SK-N-SH (cell line): Measurements from ENCODE around the gene C12orf75. TPM values are rescaled to one million over a fixed set of nuclear protein-coding genes. Genes with fewer than 3 reads are reported as not detected.
A peak's percentile ranks its signal among the peaks of the same experiment; 100 is the strongest.

Source experiments
- CTCF ChIA-PET: fragments of 300-600, 350-600 bp; formaldehyde crosslinking; extraction: SDS; loops from one replicate; lab custom pipeline; 2021; lab: Yijun Ruan, JAX
- POLR2A ChIA-PET: fragments of 350-600 bp; sonication (Branson Sonifier 250); formaldehyde crosslinking; extraction: SDS; loops from one replicate; lab custom pipeline; 2020; ENCODE audit warnings: antibody characterized with exemption, inconsistent platforms; lab: Yijun Ruan, JAX
- DNase-seq: peaks from one replicate; pipeline ENCODE4 v3.0.0; 2012
- H2AFZ ChIP-seq: fragments of 200-600 bp; sonication (generic); 2 replicates; pipeline ENCODE4 v1.8.1; 2016; ENCODE audit warnings: antibody characterized with exemption, mild to moderate bottlenecking, low read depth
- H3F3A ChIP-seq: fragments of 200-600 bp; sonication (generic); replicated peaks from 2 replicates; pipeline ENCODE3; 2016; ENCODE audit warnings: antibody characterized with exemption, mild to moderate bottlenecking; ENCODE audit not compliant: insufficient read depth
- H3K27ac ChIP-seq, 2 experiments: fragments of 200-500 bp in 1 of 2; fragments of 200-600 bp in 1 of 2; sonication (Bioruptor generic) in 1 of 2; sonication (generic), shearing (Covaris generic) in 1 of 2; 2 replicates each; pipeline versions ENCODE4 v1.5.1 to v1.6.1; 2014 to 2016; ENCODE audit warnings: low read depth in 2 of 2, inconsistent platforms in 1 of 2, low read length in 1 of 2, mild to moderate bottlenecking in 1 of 2, mixed read lengths in 1 of 2
- H3K27me3 ChIP-seq: fragments of 200-600 bp; sonication (generic), shearing (Covaris generic); 2 replicates; pipeline ENCODE4 v1.6.1; 2016; ENCODE audit warnings: mixed run types; ENCODE audit not compliant: insufficient read depth
- H3K36me3 ChIP-seq, 2 experiments: fragments of 200-500 bp in 1 of 2; fragments of 200-600 bp in 1 of 2; sonication (Bioruptor generic) in 1 of 2; sonication (generic) in 1 of 2; replicated peaks in 1 of 2; 2 replicates each; pipeline versions ENCODE3 to v1.5.1; 2014 to 2016; ENCODE audit warnings: low read length in 1 of 2, mild to moderate bottlenecking in 1 of 2; ENCODE audit not compliant: insufficient read depth in 2 of 2, control insufficient read depth in 1 of 2
- H3K4me1 ChIP-seq, 2 experiments: fragments of 200-500 bp in 1 of 2; fragments of 200-600 bp in 1 of 2; sonication (Bioruptor generic) in 1 of 2; sonication (generic), shearing (Covaris generic) in 1 of 2; 2 replicates each; pipeline versions ENCODE4 v1.5.1 to v1.6.1; 2014 to 2016; ENCODE audit warnings: low read depth in 1 of 2, low read length in 1 of 2, mixed run types in 1 of 2; ENCODE audit not compliant: insufficient read depth in 2 of 2, control insufficient read depth in 1 of 2
- H3K4me2 ChIP-seq: fragments of 200-600 bp; sonication (generic), shearing (Covaris generic); 2 replicates; pipeline ENCODE4 v1.6.1; 2017; ENCODE audit warnings: mixed run types
- H3K4me3 ChIP-seq, 2 experiments: fragments of 200-500 bp in 1 of 2; fragments of 200-600 bp in 1 of 2; sonication (Bioruptor generic) in 1 of 2; sonication (generic), shearing (Covaris generic) in 1 of 2; 2 replicates each; pipeline versions ENCODE4 v1.5.1 to v1.8.1; 2014 to 2016; ENCODE audit warnings: low read depth in 2 of 2, inconsistent platforms in 1 of 2, low read length in 1 of 2, mild to moderate bottlenecking in 1 of 2, mixed read lengths in 1 of 2, moderate library complexity in 1 of 2
- H3K79me2 ChIP-seq: fragments of 200-600 bp; sonication (generic); 2 replicates; pipeline ENCODE4 v1.8.1; 2017; ENCODE audit warnings: mild to moderate bottlenecking; ENCODE audit not compliant: insufficient read depth
- H3K9ac ChIP-seq: fragments of 200-600 bp; sonication (generic); 2 replicates; pipeline ENCODE4 v1.6.1; 2017; ENCODE audit warnings: mixed run types
- H3K9me2 ChIP-seq: fragments of 200-600 bp; sonication (generic); 2 replicates; pipeline ENCODE4 v1.6.1; 2017; ENCODE audit warnings: mixed run types
- H3K9me3 ChIP-seq: fragments of 200-600 bp; sonication (generic); 2 replicates; pipeline ENCODE4 v1.6.1; 2017; ENCODE audit warnings: mixed run types, mild to moderate bottlenecking, moderate library complexity
- H4K20me1 ChIP-seq: fragments of 200-600 bp; sonication (generic); 2 replicates; pipeline ENCODE4 v1.6.1; 2017; ENCODE audit warnings: mild to moderate bottlenecking, mixed run types; ENCODE audit not compliant: insufficient read depth
- CHD2 ChIP-seq: fragments of 150-350 bp; IDR thresholded peaks from 2 replicates; pipeline ENCODE4 v1.6.1; 2018; ENCODE audit warnings: low read length; ENCODE audit not compliant: partially characterized antibody
- ELF1 ChIP-seq: IDR thresholded peaks from 2 replicates; pipeline ENCODE4 v1.4.0; 2012
- FOXJ3 ChIP-seq: sonication (generic); formaldehyde crosslinking; IDR thresholded peaks from 2 replicates; pipeline ENCODE4 v1.5.1; 2020; ENCODE audit warnings: mild to moderate bottlenecking, missing genetic modification reagents
- GABPA ChIP-seq: IDR thresholded peaks from 2 replicates; pipeline ENCODE4 v1.4.0; 2012; ENCODE audit warnings: low read depth, mild to moderate bottlenecking
- JUND ChIP-seq: IDR thresholded peaks from 2 replicates; pipeline ENCODE4 v1.4.0; 2012
- MXI1 ChIP-seq: IDR thresholded peaks from 2 replicates; pipeline ENCODE4 v1.6.1; 2012; ENCODE audit warnings: mild to moderate bottlenecking, low read depth, low read length, improper control_type of control experiment
- NFIC ChIP-seq: IDR thresholded peaks from 2 replicates; pipeline ENCODE4 v1.4.0; 2012; ENCODE audit warnings: borderline replicate concordance
- POLR2AphosphoS5 ChIP-seq: IDR thresholded peaks from 2 replicates; pipeline ENCODE4 v1.6.1; 2012; ENCODE audit warnings: low read depth, low read length
- RAD21 ChIP-seq: IDR thresholded peaks from 2 replicates; pipeline ENCODE4 v1.6.1; 2012; ENCODE audit warnings: mild to moderate bottlenecking, low read length
- RXRA ChIP-seq: IDR thresholded peaks from 2 replicates; pipeline ENCODE4 v1.4.0; 2012; ENCODE audit warnings: low read depth, mild to moderate bottlenecking, borderline replicate concordance
- TCF12 ChIP-seq: IDR thresholded peaks from 2 replicates; pipeline ENCODE4 v1.4.0; 2012
- TEAD4 ChIP-seq: IDR thresholded peaks from 2 replicates; pipeline ENCODE4 v1.4.0; 2012; ENCODE audit warnings: mild to moderate bottlenecking, borderline replicate concordance; ENCODE audit not compliant: insufficient read depth
- WGBS: methylation state at CpG from one replicate; pipeline ENCODE4 v1.1.6; 2017; ENCODE audit warnings: low lambda C conversion rate; 5-methylcytosine and 5-hydroxymethylcytosine counted together
- polyA plus RNA-seq, 3 experiments: library from polyadenylated mRNA; depleted of rRNA; stranded (reverse); fragments of >200 nt; gene quantifications; 2 replicates each; pipeline ENCODE4 v1.2.3, GENCODE V29; 2012
- TF ChIP-seq, protein P1 (sequence below): IDR thresholded peaks from 2 replicates; pipeline ENCODE4 v1.4.0; 2012; ENCODE audit warnings: low read depth, borderline replicate concordance
- TF ChIP-seq, protein P2 (sequence below): IDR thresholded peaks from 2 replicates; pipeline ENCODE4; 2012
- TF ChIP-seq, protein P3 (sequence below): IDR thresholded peaks from 2 replicates; pipeline ENCODE4 v1.4.0; 2012; ENCODE audit warnings: low read depth
- TF ChIP-seq, protein P4 (sequence below): fragments of 200-600 bp; sonication (generic); IDR thresholded peaks from 2 replicates; pipeline ENCODE4 v1.6.1; 2017; ENCODE audit warnings: antibody characterized with exemption, mild to moderate bottlenecking, moderate library complexity

Gene C12orf75
- polyA plus RNA-seq, 1 of the 3 experiments (the other 2 are of a cell fraction) = 221 TPM

DNA sequence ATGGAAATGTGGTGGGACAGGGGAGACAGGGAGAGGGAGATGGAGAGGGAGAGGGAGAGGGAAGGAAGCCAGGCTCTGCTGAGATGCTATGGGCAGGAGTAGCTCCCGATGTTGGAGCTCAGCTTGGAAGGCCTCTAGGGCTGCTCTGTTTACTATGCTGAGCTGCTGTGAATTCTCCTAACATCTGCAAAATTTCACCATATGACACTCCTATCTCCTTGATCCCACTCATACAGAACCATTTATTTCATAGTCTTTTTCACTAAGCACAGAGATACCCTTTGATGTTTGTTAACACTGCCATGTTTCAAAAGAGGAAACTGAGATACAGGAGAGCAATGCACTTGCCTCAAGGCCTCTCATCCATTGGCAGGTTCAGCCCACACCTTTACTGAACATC is 60.7 kb downstream of the C12orf75 start:
- no peaks in the 10 kb centered on the region for H3K27me3 ChIP-seq
- TF ChIP-seq GABPA (no peak), RAD21 (no peak), JUND (no peak)
- TF ChIP-seq, protein P1, sequence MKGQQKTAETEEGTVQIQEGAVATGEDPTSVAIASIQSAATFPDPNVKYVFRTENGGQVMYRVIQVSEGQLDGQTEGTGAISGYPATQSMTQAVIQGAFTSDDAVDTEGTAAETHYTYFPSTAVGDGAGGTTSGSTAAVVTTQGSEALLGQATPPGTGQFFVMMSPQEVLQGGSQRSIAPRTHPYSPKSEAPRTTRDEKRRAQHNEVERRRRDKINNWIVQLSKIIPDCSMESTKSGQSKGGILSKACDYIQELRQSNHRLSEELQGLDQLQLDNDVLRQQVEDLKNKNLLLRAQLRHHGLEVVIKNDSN = no peak
- no peak overlapping the region for H3K27ac ChIP-seq
- no peak overlapping the region for H3K4me3 ChIP-seq
- peaks cover 0 to 14% of the 10 kb centered on the region in 2 experiments for H3K36me3 ChIP-seq
- H4K20me1 ChIP-seq = no peaks in the 10 kb centered on the region
- no peak for DNase-seq
- no peak overlapping the region for H2AFZ ChIP-seq
- WGBS = 83% methylated on average over 1 of the region's 1 CpG
- H3K4me2 ChIP-seq = no peak overlapping the region
- ChIA-PET POLR2A (interaction anchor here (0.5 kb wide), 1 partner anchor 20 kb away, joined by 3 read pairs; no protein-coding TSS in a partner anchor), CTCF (interaction anchor here (1.6 kb wide), 1 partner anchor 29 kb away, joined by 4 read pairs; no protein-coding TSS in a partner anchor)
- H3K4me1 ChIP-seq = peaks cover 0 to 7% of the 10 kb centered on the region in 2 experiments; a peak in 2 of 4 replicates
- H3K9ac ChIP-seq = no peak overlapping the region
- peaks cover 15% of the 10 kb centered on the region for H3F3A ChIP-seq
- H3K9me3 ChIP-seq = no peaks in the 10 kb centered on the region
- H3K79me2 ChIP-seq = no peaks in the 10 kb centered on the region
- no peaks in the 10 kb centered on the region for H3K9me2 ChIP-seq

DNA sequence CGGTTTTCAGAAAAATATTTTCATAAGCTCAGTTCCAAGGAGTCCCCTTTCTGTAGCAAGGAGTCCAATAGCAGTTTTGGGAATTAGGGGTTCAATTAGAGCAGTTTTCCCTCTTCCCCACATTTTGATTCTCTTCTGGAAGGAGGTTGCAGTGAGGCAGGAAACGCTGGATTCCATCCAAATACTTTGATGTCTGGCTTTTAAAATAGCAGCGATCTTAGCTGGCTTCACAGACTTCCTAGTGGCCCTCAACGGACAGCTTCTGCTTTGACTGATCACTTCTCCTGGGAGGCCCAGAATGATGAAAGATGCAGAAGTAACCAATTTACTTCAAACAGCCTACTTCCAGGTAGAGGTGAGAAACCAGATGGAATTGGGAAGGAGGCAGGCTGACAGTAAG is 63.1 kb downstream of the C12orf75 start:
- H3K79me2 ChIP-seq = no peaks in the 10 kb centered on the region
- H3F3A ChIP-seq = peaks cover 5% of the 10 kb centered on the region
- TF ChIP-seq TCF12 = no peak
- peak; percentile 31; the same call in 1 of the 2 replicates for TF ChIP-seq NFIC
- TF ChIP-seq, protein P2, sequence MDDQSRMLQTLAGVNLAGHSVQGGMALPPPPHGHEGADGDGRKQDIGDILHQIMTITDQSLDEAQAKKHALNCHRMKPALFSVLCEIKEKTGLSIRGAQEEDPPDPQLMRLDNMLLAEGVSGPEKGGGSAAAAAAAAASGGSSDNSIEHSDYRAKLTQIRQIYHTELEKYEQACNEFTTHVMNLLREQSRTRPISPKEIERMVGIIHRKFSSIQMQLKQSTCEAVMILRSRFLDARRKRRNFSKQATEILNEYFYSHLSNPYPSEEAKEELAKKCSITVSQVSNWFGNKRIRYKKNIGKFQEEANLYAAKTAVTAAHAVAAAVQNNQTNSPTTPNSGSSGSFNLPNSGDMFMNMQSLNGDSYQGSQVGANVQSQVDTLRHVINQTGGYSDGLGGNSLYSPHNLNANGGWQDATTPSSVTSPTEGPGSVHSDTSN = 0 out of 2 replicates have a peak, but pooled peaks have one; percentile 21
- POLR2A ChIA-PET = no interaction called here
- H3K9me3 ChIP-seq = no peaks in the 10 kb centered on the region
- H3K4me3 ChIP-seq = no peak overlapping the region
- no peak overlapping the region for H2AFZ ChIP-seq
- peaks cover 0 to 33% of the 10 kb centered on the region in 2 experiments for H3K36me3 ChIP-seq
- no peaks in the 10 kb centered on the region for H4K20me1 ChIP-seq
- H3K27me3 ChIP-seq = no peaks in the 10 kb centered on the region
- CTCF ChIA-PET = interaction anchor here (0.9 to 1.3 kb wide), 2 partner anchors 10 to 27 kb away, joined by 6 read pairs; no protein-coding TSS in a partner anchor
- H3K4me2 ChIP-seq = no peak overlapping the region
- H3K9ac ChIP-seq = no peak overlapping the region
- H3K4me1 ChIP-seq = peaks cover 0 to 7% of the 10 kb centered on the region in 2 experiments; a peak in 2 of 4 replicates
- WGBS = 64% methylated on average over 4 of the region's 4 CpGs
- no peak overlapping the region; a peak in 1 of 4 replicates for H3K27ac ChIP-seq
- no peaks in the 10 kb centered on the region for H3K9me2 ChIP-seq
- no peak for DNase-seq

DNA sequence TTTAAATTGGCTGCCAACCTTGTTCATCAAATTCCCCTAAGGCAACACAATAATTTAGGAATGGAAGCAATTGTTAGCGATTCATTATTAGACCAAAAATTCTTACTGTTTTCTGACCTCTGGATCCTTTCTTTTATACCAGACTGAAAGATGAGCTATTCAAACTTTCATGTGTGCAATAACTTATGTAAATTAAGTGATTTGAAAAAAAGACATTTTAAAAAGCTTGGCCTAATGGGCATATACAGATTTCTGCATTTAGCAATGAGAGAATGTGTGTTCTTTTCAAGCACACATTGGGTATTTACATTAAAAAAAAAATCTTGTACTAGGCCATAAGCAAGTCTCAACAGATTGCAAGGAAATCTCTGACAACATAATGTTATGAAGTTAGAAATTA is 65.5 kb downstream of the C12orf75 start:
- peaks cover 6% of the 10 kb centered on the region for H3F3A ChIP-seq
- no peak for DNase-seq
- no peak overlapping the region for H3K4me3 ChIP-seq
- CTCF ChIA-PET = interaction anchor here (1.7 kb wide), 1 partner anchor 13 kb away, joined by 5 read pairs; no protein-coding TSS in a partner anchor
- H3K4me2 ChIP-seq = no peak overlapping the region
- no peaks in the 10 kb centered on the region for H3K9me2 ChIP-seq
- H3K79me2 ChIP-seq = no peaks in the 10 kb centered on the region
- POLR2A ChIA-PET = no interaction called here
- H3K9ac ChIP-seq = no peak overlapping the region
- peaks cover 0 to 42% of the 10 kb centered on the region in 2 experiments for H3K36me3 ChIP-seq
- peaks cover 0 to 7% of the 10 kb centered on the region in 2 experiments; a peak in 2 of 4 replicates for H3K4me1 ChIP-seq
- H3K27ac ChIP-seq = no peak overlapping the region
- no peak overlapping the region for H2AFZ ChIP-seq
- no peaks in the 10 kb centered on the region for H4K20me1 ChIP-seq
- no peaks in the 10 kb centered on the region for H3K9me3 ChIP-seq
- H3K27me3 ChIP-seq = no peaks in the 10 kb centered on the region
- 94% methylated on average over 1 of the region's 1 CpG for WGBS
- TF ChIP-seq CHD2 = no peak
- TF ChIP-seq RAD21 = no peak
- TF ChIP-seq, protein P3, sequence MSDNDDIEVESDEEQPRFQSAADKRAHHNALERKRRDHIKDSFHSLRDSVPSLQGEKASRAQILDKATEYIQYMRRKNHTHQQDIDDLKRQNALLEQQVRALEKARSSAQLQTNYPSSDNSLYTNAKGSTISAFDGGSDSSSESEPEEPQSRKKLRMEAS = no peak
- no peak for TF ChIP-seq MXI1
- TF ChIP-seq, protein P4, sequence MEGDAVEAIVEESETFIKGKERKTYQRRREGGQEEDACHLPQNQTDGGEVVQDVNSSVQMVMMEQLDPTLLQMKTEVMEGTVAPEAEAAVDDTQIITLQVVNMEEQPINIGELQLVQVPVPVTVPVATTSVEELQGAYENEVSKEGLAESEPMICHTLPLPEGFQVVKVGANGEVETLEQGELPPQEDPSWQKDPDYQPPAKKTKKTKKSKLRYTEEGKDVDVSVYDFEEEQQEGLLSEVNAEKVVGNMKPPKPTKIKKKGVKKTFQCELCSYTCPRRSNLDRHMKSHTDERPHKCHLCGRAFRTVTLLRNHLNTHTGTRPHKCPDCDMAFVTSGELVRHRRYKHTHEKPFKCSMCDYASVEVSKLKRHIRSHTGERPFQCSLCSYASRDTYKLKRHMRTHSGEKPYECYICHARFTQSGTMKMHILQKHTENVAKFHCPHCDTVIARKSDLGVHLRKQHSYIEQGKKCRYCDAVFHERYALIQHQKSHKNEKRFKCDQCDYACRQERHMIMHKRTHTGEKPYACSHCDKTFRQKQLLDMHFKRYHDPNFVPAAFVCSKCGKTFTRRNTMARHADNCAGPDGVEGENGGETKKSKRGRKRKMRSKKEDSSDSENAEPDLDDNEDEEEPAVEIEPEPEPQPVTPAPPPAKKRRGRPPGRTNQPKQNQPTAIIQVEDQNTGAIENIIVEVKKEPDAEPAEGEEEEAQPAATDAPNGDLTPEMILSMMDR = no peak
- no peak for TF ChIP-seq TEAD4
- TF ChIP-seq POLR2AphosphoS5 = no peak
- TF ChIP-seq ELF1 = no peak
- TF ChIP-seq FOXJ3 = no peak
- no peak for TF ChIP-seq RXRA
